SH-SY5Y (cell line): ENCODE results near the gene ZMPSTE24.

Source experiments
- GATA2 ChIP-seq: IDR thresholded peaks from 2 replicates; pipeline ENCODE4 v1.6.1; 2011; ENCODE audit warnings: mild to moderate bottlenecking, low read depth, low read length
- GATA3 ChIP-seq: IDR thresholded peaks from 2 replicates; pipeline ENCODE4 v1.6.1; 2011; ENCODE audit warnings: low read depth, mild to moderate bottlenecking, low read length, moderate library complexity

DNA sequence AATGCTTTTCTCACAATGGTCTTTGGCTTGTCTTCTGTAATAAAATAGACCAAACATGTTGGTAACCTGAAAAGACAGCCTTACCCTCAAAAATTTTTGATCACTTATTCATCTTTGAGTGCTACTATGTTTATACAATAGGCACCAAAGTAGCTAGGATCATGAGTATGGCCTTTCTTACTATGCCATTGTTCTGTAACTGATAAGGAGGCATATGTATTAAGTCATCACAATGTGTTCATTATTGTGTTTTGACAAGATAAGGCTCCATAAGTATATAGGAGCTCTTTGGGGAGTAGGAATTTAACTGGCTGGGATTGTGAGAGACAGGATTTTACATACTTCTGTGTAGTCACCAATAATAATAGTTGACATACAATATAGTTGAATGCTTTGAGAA lies 9.6 kb upstream of the ZMPSTE24 start:
- TF ChIP-seq GATA2 (no peak), GATA3 (no peak)
